Fibroblast of gingiva (primary cell): ENCODE data around the gene LSM10.

ENCODE experiments used
- DNase-seq: peaks from one replicate; pipeline ENCODE4 v3.0.0-alpha.2; 2011; ENCODE audit warnings: low read depth

Gene LSM10

GRCh38 chr1:36383240-36383639 lies 14.5 kb downstream of the LSM10 start:
- DNase-seq, result no peak

- DNase-seq, result no peak
These were observed 15.0 kb downstream of the LSM10 start for GRCh38 chr1:36382669-36383068.

DNA sequence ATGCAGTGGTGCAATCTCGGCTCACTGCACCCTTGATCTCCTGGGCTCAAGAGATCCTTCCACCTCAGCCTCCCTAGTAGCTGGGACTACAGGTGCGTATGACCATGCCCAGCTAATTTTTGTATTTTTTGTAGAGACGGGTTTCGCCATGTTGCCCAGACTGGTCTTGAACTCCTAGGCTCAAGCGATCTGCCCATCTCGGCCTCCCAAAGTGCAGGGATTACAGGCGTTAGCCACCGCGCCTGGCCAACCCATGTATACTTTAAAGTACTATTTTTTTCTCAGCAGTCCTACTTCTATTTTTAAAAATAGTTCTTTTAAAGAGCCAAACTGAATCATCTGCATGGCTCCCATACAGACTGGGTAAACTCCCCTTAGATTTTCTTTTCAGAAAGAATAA lies 15.5 kb downstream of the LSM10 start:
- no peak for DNase-seq

DNA sequence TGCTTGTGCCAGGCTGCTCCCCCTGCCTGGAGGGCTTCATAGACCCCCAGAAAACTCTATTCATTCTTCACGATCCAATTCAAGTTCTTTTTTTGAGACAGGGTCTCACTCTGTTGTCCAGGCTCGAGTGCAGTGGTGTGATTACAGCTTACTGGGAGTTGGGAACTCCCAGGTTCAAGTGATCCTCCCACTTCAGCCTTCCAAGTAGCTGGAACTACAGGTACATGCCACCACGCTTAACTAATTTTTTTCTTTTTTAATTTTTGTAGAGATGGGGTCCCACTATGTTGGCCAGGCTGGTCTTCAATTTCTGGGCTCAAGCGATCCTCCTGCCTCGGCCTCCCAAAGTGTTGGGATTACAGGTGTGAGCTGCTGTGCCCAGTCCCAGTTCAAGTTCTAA lies 16.3 kb downstream of the LSM10 start:
- no peak for DNase-seq

DNA sequence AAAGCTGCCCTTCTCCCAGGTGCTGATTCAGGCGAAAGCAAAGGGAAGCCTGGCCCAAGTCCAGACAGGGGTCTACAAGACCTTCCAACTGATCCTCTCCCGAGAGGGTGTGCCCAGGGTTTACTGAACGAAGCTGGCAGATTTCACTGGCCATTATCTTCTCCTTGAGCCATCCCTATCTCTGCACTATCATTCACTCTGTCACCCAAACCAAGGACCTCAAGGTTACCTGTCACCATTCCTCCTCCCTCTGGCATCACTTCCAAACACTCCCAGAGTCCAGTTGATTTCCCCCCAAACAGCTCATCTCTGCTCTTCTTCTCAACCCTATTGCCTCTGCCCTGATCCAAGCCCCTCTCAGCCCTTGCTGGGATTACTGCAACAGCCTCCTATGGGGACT lies 16.9 kb downstream of the LSM10 start:
- DNase-seq, result no peak

- no peak for DNase-seq
These were observed 17.5 kb downstream of the LSM10 start for GRCh38 chr1:36380143-36380619.

DNA sequence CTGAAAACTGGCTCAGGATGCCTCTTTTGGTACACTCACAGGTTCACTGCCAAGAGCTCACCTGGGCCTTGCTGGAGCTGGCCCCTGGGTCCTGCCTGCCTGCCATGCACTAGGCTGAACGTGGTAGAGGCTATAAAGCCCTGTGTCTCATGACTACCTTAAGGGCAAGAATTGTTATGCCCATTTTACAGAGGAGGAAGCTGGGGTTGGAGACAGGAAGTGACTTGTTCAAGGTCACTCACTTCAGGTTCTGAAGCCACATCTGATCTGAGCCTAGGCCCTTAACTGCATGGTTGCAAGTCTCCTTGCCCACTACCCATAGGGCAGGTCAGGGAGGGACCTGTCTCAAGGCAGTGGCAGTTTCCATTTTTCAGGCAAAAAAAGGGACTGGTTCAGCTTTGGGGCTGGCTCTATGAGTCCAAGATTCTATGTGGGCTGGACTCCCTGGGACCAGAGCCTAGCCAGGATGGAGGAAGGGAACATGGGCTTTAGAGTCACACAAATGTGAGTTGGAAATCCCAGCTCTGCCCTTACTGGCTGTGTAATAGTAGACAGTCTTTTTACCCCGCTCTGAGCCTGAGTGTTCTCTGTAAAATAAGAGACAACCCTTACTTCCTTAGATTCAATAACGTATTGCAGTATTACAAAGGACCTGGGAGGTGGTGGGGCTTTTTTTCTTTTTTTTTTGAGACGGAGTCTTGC lies 19.8 kb downstream of the LSM10 start:
- no peak for DNase-seq

DNA sequence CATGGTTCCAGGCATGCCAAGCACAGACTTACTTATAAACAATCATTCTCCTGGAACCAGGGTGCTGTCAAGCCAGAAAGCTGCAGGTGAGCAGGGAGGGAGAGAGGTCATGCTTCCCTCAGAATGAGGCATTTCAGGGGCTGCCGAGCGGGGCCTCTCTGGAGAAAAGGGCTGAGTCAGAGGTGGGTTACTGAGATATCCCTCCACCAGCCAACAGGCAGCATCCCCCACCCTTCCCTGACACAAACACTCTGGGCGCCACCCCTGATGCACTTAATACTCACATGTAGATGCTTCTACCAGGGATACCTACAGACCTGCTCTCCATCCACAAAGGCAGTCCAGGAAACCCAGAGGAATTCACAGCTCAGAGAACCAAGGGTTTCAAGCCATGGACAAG lies 25.1 kb downstream of the LSM10 start:
- no peak for DNase-seq

DNA sequence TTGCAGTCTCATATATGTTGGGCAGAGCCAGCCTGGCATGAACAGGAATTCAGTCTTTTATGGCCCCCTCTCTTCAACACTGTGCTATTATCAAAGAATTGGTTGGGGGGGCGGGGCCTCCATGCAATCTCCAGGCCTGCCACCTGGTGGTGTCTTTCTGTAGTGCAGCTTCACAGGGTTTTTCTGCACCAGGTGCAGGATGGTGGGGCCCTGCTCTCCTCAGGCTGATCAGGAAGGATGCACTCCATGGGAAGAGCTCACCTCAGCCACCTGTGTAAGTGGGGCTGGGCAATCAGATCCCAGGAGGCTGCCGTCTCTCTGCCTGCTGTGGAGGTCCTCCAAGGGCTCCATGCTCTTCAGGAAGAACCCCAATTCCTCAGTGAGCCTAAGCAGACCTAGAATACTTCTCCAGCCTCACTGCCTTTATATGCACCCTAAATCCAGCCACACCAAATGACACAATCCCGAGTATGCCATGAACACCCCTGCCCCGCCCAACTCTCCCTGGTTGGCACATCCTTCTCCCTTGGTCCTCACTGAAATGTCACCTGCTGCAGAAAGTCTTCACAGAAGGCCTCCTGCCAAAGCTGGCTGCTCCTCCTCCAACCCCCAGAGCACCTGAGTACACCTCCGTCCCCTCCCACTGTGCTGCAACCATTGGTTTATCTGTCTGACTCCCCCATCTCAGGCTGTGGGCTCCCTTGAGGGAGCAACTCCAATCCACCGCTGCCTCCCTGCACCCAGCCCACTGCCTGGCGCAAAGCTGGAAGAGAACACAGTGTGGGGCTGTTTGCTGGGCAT lies 28.4 kb downstream of the LSM10 start:
- DNase-seq, result peak; percentile 51

DNA sequence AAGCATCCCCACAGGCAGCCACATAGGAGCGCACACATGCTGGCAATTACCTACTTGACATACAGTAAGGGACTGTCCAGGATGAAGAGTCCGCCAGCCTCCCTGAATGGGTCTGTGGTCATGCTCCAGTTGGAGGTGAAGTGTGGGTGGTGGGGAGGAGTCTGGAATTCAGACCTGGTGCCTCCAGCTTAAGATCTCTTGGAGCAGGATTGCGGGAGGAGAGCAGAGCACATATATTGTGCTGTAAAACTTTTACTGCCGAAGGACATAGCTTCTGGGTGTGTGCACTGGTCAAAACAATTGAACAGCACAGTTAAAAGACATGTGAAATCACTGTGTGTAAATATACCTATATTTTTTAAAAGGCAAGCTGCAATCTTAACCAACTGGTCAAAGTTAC lies 29.9 kb downstream of the LSM10 start:
- no peak for DNase-seq

- no peak for DNase-seq
These were observed 30.6 kb downstream of the LSM10 start for GRCh38 chr1:36367066-36367465.

DNA sequence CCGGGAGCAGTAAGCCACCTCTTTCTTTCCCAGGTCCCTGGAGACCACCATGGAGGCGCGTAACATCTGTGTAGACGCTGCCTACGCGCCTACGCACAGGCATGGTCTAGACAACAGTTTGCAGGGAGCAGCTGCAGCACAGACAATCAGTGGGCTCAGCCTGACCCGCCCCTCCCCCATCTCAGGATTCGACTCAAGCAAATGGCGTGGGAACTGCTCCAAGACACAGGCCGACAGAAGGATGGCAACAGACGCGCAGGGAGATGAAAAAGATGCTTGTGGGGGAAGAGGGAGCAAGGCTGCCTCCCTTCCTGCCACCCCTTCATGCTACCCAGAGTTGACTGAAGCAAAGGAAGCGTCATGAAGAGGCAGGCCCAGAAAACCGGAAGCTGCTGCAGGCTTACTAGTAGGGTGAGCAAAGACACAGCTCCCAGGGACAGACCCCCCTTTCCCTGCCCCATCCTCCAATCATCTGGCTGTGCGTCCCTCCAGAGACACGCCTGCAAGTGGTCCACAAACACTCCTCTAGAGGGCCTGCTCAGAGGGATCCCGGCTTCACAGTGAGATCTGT lies 31.5 kb downstream of the LSM10 start:
- no peak for DNase-seq

GRCh38 chr1:36365381-36365780 lies 32.3 kb downstream of the LSM10 start:
- peak; percentile 81 for DNase-seq

- no peak for DNase-seq
These were observed 37.7 kb downstream of the LSM10 start for GRCh38 chr1:36359911-36360550.

DNA sequence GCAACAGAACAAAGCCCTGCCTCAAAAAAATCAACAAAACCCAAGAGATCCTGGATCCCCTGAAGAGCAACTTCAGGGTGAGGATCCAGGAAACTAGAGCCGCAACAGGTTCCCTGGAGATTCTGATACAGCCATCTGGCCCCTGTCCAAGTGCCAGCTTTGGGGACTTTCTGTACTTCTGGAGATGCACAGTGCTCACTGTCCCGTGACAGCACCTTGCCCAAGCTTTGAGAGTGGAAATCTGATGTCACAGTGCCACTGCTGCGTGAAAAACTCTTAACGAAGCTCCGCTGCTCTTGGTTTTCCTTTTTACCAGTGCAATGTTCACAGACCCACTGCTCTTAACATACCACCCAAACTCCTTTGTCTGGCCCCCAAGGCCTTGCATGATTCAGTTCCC lies 38.3 kb downstream of the LSM10 start:
- DNase-seq, result no peak

DNA sequence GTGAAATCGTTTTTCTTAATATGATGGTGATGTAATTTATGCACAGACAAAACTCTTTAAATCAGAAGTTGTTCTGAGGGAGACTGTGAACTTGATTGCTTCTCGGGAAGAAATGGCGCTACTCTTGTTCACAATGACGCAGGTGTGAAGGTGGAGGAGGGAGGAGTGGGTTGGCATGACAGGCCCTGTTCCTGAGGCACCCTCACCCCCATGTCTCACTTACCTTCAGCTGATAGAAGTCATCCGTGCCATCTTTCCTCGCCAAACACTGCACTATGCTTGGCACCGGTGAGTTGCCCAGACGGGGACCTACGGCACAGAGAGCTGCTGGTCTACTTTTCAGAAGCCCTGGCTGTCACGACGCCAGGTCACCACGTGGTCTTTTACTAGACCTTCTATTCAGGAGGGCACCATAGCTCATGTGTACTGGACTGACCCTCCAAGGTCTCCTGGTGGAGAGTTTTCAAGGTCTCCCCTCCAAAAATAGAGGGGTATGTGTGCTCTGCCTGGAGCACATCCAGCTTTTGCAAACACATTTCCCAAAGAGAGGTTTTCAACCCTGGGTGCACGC lies 39.1 kb downstream of the LSM10 start:
- DNase-seq, result no peak

- DNase-seq, result no peak
These were observed 41.9 kb downstream of the LSM10 start for GRCh38 chr1:36355811-36356210.

GRCh38 chr1:36354486-36354885 lies 43.2 kb downstream of the LSM10 start:
- no peak for DNase-seq

- DNase-seq, result no peak
These were observed 44.5 kb downstream of the LSM10 start for GRCh38 chr1:36352910-36353878.

DNA sequence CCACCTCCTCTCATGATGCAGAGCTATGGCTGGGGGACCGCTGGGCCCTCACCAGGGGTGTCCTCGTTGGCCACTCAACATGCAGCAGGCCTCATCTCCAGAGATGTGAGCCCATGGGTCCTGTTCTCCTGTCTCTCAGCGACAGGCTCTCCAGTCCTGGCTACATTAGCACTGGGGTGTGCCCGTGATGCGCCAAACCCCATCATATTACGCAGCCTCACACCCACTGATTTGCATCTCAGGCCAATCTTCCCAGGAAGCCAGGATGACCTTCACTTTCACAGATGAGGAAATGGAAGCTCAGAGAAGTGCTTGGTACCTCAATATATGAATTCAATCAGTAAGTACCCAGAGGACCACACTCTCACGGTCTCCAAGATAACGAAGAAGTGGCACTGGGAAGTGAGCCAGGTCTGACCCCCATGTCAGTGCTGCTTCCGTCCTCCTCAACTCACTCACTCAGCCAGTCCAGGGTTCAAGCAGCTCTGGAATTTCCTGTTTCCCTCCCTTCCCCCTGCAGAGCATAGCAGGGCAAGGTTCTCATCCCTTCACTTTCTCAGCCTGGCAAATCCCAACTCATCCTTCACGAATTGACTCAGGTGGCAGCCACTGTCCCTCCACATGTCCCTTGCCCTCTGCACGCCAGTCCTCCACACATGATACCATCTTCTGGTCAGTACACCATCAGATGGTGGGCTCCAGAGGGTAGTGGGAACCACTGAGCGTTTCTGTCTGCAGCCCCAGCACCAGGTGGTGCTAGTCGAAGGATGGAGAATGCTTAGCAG lies 45.4 kb downstream of the LSM10 start:
- DNase-seq, result no peak
